Kidney epithelial cell (primary cell): ENCODE measurements around the gene MCM8. TPM values are rescaled to one million over a fixed set of nuclear protein-coding genes. Genes with fewer than 3 reads are reported as not detected.

Experiments
- DNase-seq: peaks from one replicate; pipeline ENCODE4 v3.0.0-alpha.2; 2010; ENCODE audit warnings: low read depth
- H3K27me3 ChIP-seq: 2 replicates; pipeline ENCODE4 v1.6.0; 2011; ENCODE audit warnings: low read length; ENCODE audit not compliant: control insufficient read depth, insufficient read depth
- H3K36me3 ChIP-seq: 2 replicates; pipeline ENCODE4 v1.5.1; 2011; ENCODE audit warnings: low read length; ENCODE audit not compliant: control insufficient read depth, insufficient read depth
- H3K4me3 ChIP-seq: 2 replicates; pipeline ENCODE4 v1.5.1; 2011; ENCODE audit warnings: low read depth, mild to moderate bottlenecking, control low read depth, low read length
- CTCF ChIP-seq: IDR thresholded peaks from 2 replicates; pipeline ENCODE4 v1.5.1; 2011; ENCODE audit warnings: mild to moderate bottlenecking, moderate library complexity, low read length, control low read depth, inconsistent platforms; ENCODE audit not compliant: insufficient read depth, poor library complexity, severe bottlenecking
- total RNA-seq: library from RNA; depleted of rRNA; stranded (reverse); fragments of >200 nt; gene quantifications from 2 replicates; pipeline ENCODE4 v1.2.3, GENCODE V29; 2015

MCM8 gene
- total RNA-seq, 1 donor from 2014 or later, result 6.1 TPM

DNA sequence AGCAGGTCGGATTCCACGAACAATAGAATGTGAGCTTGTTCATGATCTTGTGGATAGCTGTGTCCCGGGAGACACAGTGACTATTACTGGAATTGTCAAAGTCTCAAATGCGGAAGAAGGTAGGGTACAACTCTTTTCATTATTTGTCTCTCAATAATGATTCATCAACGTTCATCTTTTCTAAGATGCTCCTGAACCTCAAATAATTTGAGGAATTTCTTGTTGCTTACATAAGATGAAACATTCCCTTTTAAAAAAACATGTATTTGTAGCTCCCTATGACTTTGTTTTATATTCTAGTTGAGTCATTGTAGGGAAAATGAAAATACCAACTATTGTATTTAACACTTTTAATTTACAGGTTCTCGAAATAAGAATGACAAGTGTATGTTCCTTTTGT is 17.0 kb downstream of the MCM8 start:
- no peak for TF ChIP-seq CTCF
- Histone ChIP-seq H3K4me3 (no peak overlapping the region), H3K36me3 (no peaks in the 10 kb centered on the region), H3K27me3 (no peaks in the 10 kb centered on the region)
- no peak for DNase-seq

DNA sequence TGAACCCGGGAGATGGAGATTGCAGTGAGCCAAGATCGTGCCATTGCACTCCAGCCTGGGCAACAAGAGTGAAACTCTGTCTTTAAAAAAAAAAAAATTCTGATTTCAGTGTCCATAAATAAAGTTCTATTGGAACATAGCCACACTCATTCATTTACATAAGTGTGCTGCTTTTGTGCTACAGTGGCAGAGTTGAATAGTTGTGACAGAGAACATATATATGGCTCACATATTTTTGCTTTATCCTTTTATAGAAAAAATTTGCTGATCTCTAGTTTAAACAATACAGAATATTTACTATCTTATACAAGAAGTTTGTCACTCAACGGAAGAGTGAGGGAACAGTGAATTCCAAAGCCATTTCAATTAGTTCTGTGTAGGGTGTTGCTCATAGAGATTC is 18.0 kb downstream of the MCM8 start:
- no peak for TF ChIP-seq CTCF
- DNase-seq, result no peak
- Histone ChIP-seq H3K27me3 (no peaks in the 10 kb centered on the region), H3K4me3 (no peak overlapping the region), H3K36me3 (no peaks in the 10 kb centered on the region)

DNA sequence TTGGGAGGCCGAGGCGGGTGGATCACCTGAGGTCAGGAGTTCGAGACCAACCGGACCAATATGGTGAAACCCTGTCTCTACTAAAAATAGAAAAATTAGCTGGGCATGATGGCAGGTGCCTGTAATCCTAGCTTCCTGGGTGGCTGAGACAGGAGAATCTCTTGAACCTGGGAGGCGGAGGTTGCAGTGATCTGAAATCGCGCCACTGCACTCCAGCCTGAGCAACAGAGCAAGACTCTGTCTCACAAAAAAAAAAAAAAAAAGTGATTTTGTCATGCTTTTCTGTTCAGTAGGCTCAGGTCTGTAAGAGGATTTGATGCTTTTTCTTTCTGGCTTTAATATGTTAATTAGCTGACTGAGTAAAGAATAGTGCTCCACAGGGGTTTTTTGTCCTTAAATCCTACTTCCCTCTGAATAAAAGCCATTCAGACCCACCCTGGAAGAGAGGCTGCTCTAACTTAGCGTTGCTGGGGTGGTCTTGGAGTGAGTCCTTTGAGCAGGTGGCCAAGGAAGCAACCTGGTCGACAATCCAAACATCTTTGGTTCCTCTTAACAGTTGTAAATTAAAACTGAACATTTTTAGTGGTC is 19.0 kb downstream of the MCM8 start:
- Histone ChIP-seq H3K27me3 (no peaks in the 10 kb centered on the region), H3K36me3 (no peaks in the 10 kb centered on the region), H3K4me3 (no peak overlapping the region)
- no peak for DNase-seq
- TF ChIP-seq CTCF, result no peak

DNA sequence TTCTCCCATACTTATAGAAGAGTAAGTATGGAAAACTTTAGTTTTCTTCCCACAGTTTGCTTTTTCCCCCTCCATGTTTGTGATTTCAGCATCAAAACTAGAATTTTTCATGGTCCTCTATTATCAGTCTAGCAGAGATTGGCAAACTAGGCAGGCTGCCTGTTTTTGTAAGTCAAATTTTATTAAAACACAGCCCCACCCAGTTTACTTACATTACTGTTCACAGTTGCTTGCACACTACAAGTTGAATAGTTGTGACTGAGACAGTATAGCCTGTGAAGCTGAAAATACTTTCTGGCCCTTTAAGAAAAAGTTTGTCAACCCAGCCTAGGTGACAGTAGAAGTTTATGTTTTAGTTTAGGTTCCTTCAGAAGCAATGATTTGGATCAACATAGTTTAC is 19.5 kb downstream of the MCM8 start:
- TF ChIP-seq CTCF, result no peak

GRCh38 chr20:5970381-5970780 is 19.9 kb downstream of the MCM8 start:
- no peaks in the 10 kb centered on the region for H3K27me3 ChIP-seq
- no peaks in the 10 kb centered on the region for H3K36me3 ChIP-seq
- no peak overlapping the region for H3K4me3 ChIP-seq
- TF ChIP-seq CTCF, result no peak
- DNase-seq, result no peak

More for the DNA sequence above, 19.5 kb downstream of the MCM8 start:
- Histone ChIP-seq H3K36me3 (no peaks in the 10 kb centered on the region), H3K27me3 (no peaks in the 10 kb centered on the region), H3K4me3 (no peak overlapping the region)
- DNase-seq, result no peak

GRCh38 chr20:5971203-5971602 is 20.8 kb downstream of the MCM8 start:
- no peaks in the 10 kb centered on the region for H3K36me3 ChIP-seq

More at GRCh38 chr20:5971203-5971602, 20.8 kb downstream of the MCM8 start:
- no peak for DNase-seq
- Histone ChIP-seq H3K4me3 (no peak overlapping the region), H3K27me3 (no peaks in the 10 kb centered on the region)
- TF ChIP-seq CTCF, result no peak
